Right atrium auricular region (tissue), 2 donors: Measurements from ENCODE around the gene MATN1. TPM values are rescaled to one million over a fixed set of nuclear protein-coding genes. Genes with fewer than 3 reads are reported as not detected.

Experiments
- DNase-seq: peaks from one replicate; pipeline ENCODE4 v3.0.0-alpha.2; 2019; ENCODE audit warnings: low spot score
- H3K27ac ChIP-seq, 2 donors: fragments of 200-600 bp; sonication (generic); 1 replicate in 1 of 2; 2 replicates in 1 of 2; pipeline ENCODE4 v1.5.1; 2016 to 2019
- H3K27me3 ChIP-seq, 2 donors: fragments of 200-600 bp; sonication (generic); one replicate each; pipeline versions ENCODE4 v1.5.1 to v1.6.0; 2017 to 2019
- H3K36me3 ChIP-seq: fragments of 200-600 bp; sonication (generic); one replicate; pipeline ENCODE4 v1.5.1; 2016
- H3K4me1 ChIP-seq, 2 donors: fragments of 200-600 bp; sonication (generic); one replicate each; pipeline versions ENCODE4 v1.5.1 to v1.6.0; 2017 to 2019
- H3K4me3 ChIP-seq, 2 donors: fragments of 200-600 bp; sonication (generic); 1 replicate in 1 of 2; 2 replicates in 1 of 2; pipeline ENCODE4 v1.5.1; 2017 to 2019; ENCODE audit warnings: mild to moderate bottlenecking in 1 of 2, moderate library complexity in 1 of 2
- H3K9me3 ChIP-seq, 2 donors: fragments of 200-600 bp; sonication (generic); one replicate each; pipeline ENCODE4 v1.5.1; 2019
- CTCF ChIP-seq, 2 donors: fragments of 200-600 bp; sonication (generic); IDR thresholded peaks; one replicate each; pipeline ENCODE4 v1.5.1; 2019; ENCODE audit warnings: antibody characterized with exemption in 2 of 2
- total RNA-seq, 2 donors: library from RNA; depleted of rRNA; stranded (reverse); fragments of >200 nt; gene quantifications; one replicate each; pipeline ENCODE4 v1.1.0, GENCODE V29; 2016

The MATN1 gene
- total RNA-seq, 2 donors from 2014 or later, result not detected

- Histone ChIP-seq H3K4me3 (no peak overlapping the region), H3K36me3 (no peaks in the 10 kb centered on the region), H3K4me1 (peaks cover 0 to 8% of the 10 kb centered on the region in 2 donors), H3K27me3 (no peaks in the 10 kb centered on the region), H3K27ac (no peak overlapping the region), H3K9me3 (no peaks in the 10 kb centered on the region)
- DNase-seq, result no peak
- no peak for TF ChIP-seq CTCF (IDR thresholded peaks at IDR 0.05)
Observed at GRCh38 chr1:30762152-30762929, 39.0 kb upstream of the MATN1 start.

- TF ChIP-seq CTCF (IDR thresholded peaks at IDR 0.05), result no peak
- peaks cover 0 to 8% of the 10 kb centered on the region in 2 donors for H3K4me1 ChIP-seq
- H3K4me3 ChIP-seq, result no peak overlapping the region
- no peak overlapping the region for H3K27ac ChIP-seq
- no peaks in the 10 kb centered on the region for H3K36me3 ChIP-seq
- H3K9me3 ChIP-seq, result no peaks in the 10 kb centered on the region
- no peaks in the 10 kb centered on the region for H3K27me3 ChIP-seq
- DNase-seq, result no peak
Observed at GRCh38 chr1:30761381-30762151, 38.2 kb upstream of the MATN1 start.

- H3K27ac ChIP-seq, result no peak overlapping the region
- H3K4me3 ChIP-seq, result no peak overlapping the region
- H3K36me3 ChIP-seq, result no peaks in the 10 kb centered on the region
- H3K9me3 ChIP-seq, result no peaks in the 10 kb centered on the region
- no peaks in the 10 kb centered on the region for H3K27me3 ChIP-seq
- H3K4me1 ChIP-seq, result peaks cover 0 to 8% of the 10 kb centered on the region in 2 donors
- no peak for TF ChIP-seq CTCF (IDR thresholded peaks at IDR 0.05)
- no peak for DNase-seq
Observed at GRCh38 chr1:30760596-30761324, 37.4 kb upstream of the MATN1 start.

- Histone ChIP-seq H3K27ac (no peak overlapping the region), H3K36me3 (no peaks in the 10 kb centered on the region), H3K27me3 (no peaks in the 10 kb centered on the region), H3K9me3 (no peaks in the 10 kb centered on the region), H3K4me3 (no peak overlapping the region), H3K4me1 (peaks cover 0 to 8% of the 10 kb centered on the region in 2 donors)
- TF ChIP-seq CTCF (IDR thresholded peaks at IDR 0.05), result no peak
- no peak for DNase-seq
Observed at GRCh38 chr1:30759718-30760281, 36.4 kb upstream of the MATN1 start.

GRCh38 chr1:30758785-30759380, 35.5 kb upstream of the MATN1 start:
- H3K27ac ChIP-seq, result no peak overlapping the region
- H3K27me3 ChIP-seq, result no peaks in the 10 kb centered on the region
- no peak for TF ChIP-seq CTCF (IDR thresholded peaks at IDR 0.05)
- no peaks in the 10 kb centered on the region for H3K9me3 ChIP-seq
- H3K36me3 ChIP-seq, result no peaks in the 10 kb centered on the region
- DNase-seq, result no peak
- H3K4me1 ChIP-seq, result peaks cover 0 to 8% of the 10 kb centered on the region in 2 donors
- H3K4me3 ChIP-seq, result no peak overlapping the region
